HEK293 (cell line): ENCODE data around the gene FUT8.

Source experiments
- CTCF ChIA-PET: fragments of 350-600 bp; formaldehyde crosslinking; extraction: SDS; loops from one replicate; lab custom pipeline; 2021; ENCODE audit warnings: antibody characterized with exemption; lab: Yijun Ruan, JAX
- POLR2A ChIA-PET: fragments of 300-600 bp; formaldehyde crosslinking; extraction: SDS; loops from one replicate; lab custom pipeline; 2020; ENCODE audit warnings: antibody characterized with exemption, inconsistent platforms; lab: Yijun Ruan, JAX
- H3K27ac ChIP-seq: fragments of 200-500 bp; sonication (Bioruptor generic); 2 replicates; pipeline ENCODE4 v1.5.1; 2014; ENCODE audit warnings: low read depth, low read length, control low read depth, inconsistent platforms; ENCODE audit errors: extremely low read depth
- H3K36me3 ChIP-seq, 2 experiments: fragments of 200-500 bp in 1 of 2; sonication (Bioruptor generic) in 1 of 2; 1 replicate in 1 of 2; 2 replicates in 1 of 2; pipeline ENCODE4 v1.5.1; 2014 to 2017; ENCODE audit warnings: inconsistent platforms in 2 of 2, low read length in 2 of 2; ENCODE audit not compliant: control insufficient read depth in 2 of 2, insufficient read depth in 1 of 2
- H3K4me1 ChIP-seq: fragments of 200-500 bp; sonication (Bioruptor generic); 2 replicates; pipeline ENCODE4 v1.5.1; 2014; ENCODE audit warnings: mild to moderate bottlenecking, low read length, inconsistent platforms; ENCODE audit not compliant: control insufficient read depth, insufficient read depth
- H3K4me3 ChIP-seq: 2 replicates; pipeline ENCODE4 v1.5.1; 2011; ENCODE audit warnings: low read depth, mild to moderate bottlenecking, control low read depth, low read length, moderate library complexity
- H3K9me3 ChIP-seq: fragments of 200-500 bp; sonication (Bioruptor generic); 2 replicates; pipeline ENCODE4 v1.5.1; 2014; ENCODE audit warnings: low read depth, low read length, inconsistent platforms; ENCODE audit not compliant: control insufficient read depth, insufficient read depth
- KLF1 ChIP-seq: fragments of 450-650 bp; formaldehyde crosslinking; IDR thresholded peaks from 2 replicates; pipeline ENCODE4 v1.5.1; 2016; ENCODE audit warnings: missing biosample characterization, missing genetic modification characterization
- PRDM6 ChIP-seq: fragments of 450-650 bp; formaldehyde crosslinking; IDR thresholded peaks from 2 replicates; pipeline ENCODE4 v1.5.1; 2017; ENCODE audit warnings: missing biosample characterization, missing genetic modification characterization
- YY2 ChIP-seq: fragments of 450-650 bp; formaldehyde crosslinking; IDR thresholded peaks from 2 replicates; pipeline ENCODE4 v1.5.1; 2016; ENCODE audit warnings: missing biosample characterization, missing genetic modification characterization
- ZNF132 ChIP-seq: fragments of 450-650 bp; formaldehyde crosslinking; IDR thresholded peaks from 2 replicates; pipeline ENCODE4 v1.5.1; 2017; ENCODE audit warnings: missing biosample characterization, missing genetic modification characterization, borderline replicate concordance
- ZNF138 ChIP-seq: fragments of 450-650 bp; formaldehyde crosslinking; IDR thresholded peaks from 2 replicates; pipeline ENCODE4 v1.5.1; 2016; ENCODE audit warnings: missing biosample characterization, missing genetic modification characterization, borderline replicate concordance
- ZNF335 ChIP-seq: fragments of 450-650 bp; formaldehyde crosslinking; conservative IDR thresholded peaks from 2 replicates; pipeline ENCODE4 v1.5.1; 2016; ENCODE audit warnings: missing biosample characterization, missing genetic modification characterization
- ZNF473 ChIP-seq: fragments of 450-650 bp; formaldehyde crosslinking; IDR thresholded peaks from 2 replicates; pipeline ENCODE4 v1.5.1; 2017; ENCODE audit warnings: missing biosample characterization, missing genetic modification characterization
- ZNF549 ChIP-seq: fragments of 450-650 bp; IDR thresholded peaks from 2 replicates; pipeline ENCODE4 v1.5.1; 2018; ENCODE audit warnings: missing biosample characterization, missing genetic modification characterization, mild to moderate bottlenecking, inconsistent platforms, moderate library complexity
- ZNF580 ChIP-seq: fragments of 450-650 bp; formaldehyde crosslinking; IDR thresholded peaks from 2 replicates; pipeline ENCODE4 v1.5.1; 2016; ENCODE audit warnings: missing biosample characterization, missing genetic modification characterization
- ZNF596 ChIP-seq: fragments of 450-650 bp; IDR thresholded peaks from 2 replicates; pipeline ENCODE4 v1.5.0; 2018; ENCODE audit warnings: missing biosample characterization, mild to moderate bottlenecking, missing genetic modification characterization, moderate library complexity
- ZNF626 ChIP-seq: fragments of 450-650 bp; sonication (Bioruptor Pico); formaldehyde crosslinking; IDR thresholded peaks from 2 replicates; pipeline ENCODE4 v1.5.1; 2018; ENCODE audit warnings: missing biosample characterization, missing genetic modification characterization, inconsistent platforms
- ZNF639 ChIP-seq: fragments of 450-650 bp; formaldehyde crosslinking; IDR thresholded peaks from 2 replicates; pipeline ENCODE4 v1.5.1; 2016; ENCODE audit warnings: missing biosample characterization, missing genetic modification characterization
- ZNF654 ChIP-seq: fragments of 450-650 bp; formaldehyde crosslinking; IDR thresholded peaks from 2 replicates; pipeline ENCODE4 v1.5.1; 2016; ENCODE audit warnings: low read depth, missing biosample characterization, missing genetic modification characterization
- ZNF707 ChIP-seq: fragments of 450-650 bp; formaldehyde crosslinking; IDR thresholded peaks from 2 replicates; pipeline ENCODE4 v1.5.1; 2016; ENCODE audit warnings: missing biosample characterization, missing genetic modification characterization
- ZNF777 ChIP-seq: fragments of 450-650 bp; formaldehyde crosslinking; IDR thresholded peaks from 2 replicates; pipeline ENCODE4 v1.5.1; 2017; ENCODE audit warnings: missing biosample characterization, missing genetic modification characterization, borderline replicate concordance
- ZNF791 ChIP-seq: fragments of 450-650 bp; formaldehyde crosslinking; IDR thresholded peaks from 2 replicates; pipeline ENCODE4 v1.5.1; 2016; ENCODE audit warnings: missing biosample characterization, missing genetic modification characterization
- ZNF843 ChIP-seq: fragments of 450-650 bp; formaldehyde crosslinking; IDR thresholded peaks from 2 replicates; pipeline ENCODE4 v1.5.1; 2016; ENCODE audit warnings: missing biosample characterization, missing genetic modification characterization
- ZXDB ChIP-seq: fragments of 450-650 bp; formaldehyde crosslinking; IDR thresholded peaks from 2 replicates; pipeline ENCODE4 v1.5.1; 2016; ENCODE audit warnings: missing biosample characterization, missing genetic modification characterization
- TF ChIP-seq, protein P1 (sequence below): fragments of 450-650 bp; formaldehyde crosslinking; IDR thresholded peaks from 2 replicates; pipeline ENCODE4 v1.5.1; 2016; ENCODE audit warnings: missing biosample characterization, missing genetic modification characterization
- TF ChIP-seq, protein P2 (sequence below): fragments of 450-650 bp; formaldehyde crosslinking; IDR thresholded peaks from 2 replicates; pipeline ENCODE4 v1.5.1; 2016; ENCODE audit warnings: missing biosample characterization, missing genetic modification characterization, borderline replicate concordance

FUT8 gene

DNA sequence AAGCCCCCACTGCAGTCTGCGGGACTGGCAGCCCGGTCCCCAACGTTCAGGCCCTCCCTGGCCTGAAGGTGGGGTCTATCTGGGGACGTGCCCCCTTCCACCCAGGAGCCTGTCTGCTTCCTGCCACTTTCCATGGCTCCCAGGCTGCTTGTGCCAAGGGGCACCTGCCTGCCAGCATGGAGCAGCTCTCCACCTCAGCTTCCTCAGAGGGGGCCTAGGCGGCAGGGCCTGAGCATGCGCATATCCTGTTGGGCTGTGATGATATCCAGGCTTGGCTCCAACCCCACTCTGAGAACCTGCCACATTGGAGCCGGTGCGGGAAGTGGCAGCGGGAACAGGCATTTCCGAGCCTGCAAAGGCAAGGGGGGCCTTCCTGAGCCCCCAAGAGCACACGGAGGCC is 57.4 kb downstream of the FUT8 start (continued):
- TF ChIP-seq, protein P1, sequence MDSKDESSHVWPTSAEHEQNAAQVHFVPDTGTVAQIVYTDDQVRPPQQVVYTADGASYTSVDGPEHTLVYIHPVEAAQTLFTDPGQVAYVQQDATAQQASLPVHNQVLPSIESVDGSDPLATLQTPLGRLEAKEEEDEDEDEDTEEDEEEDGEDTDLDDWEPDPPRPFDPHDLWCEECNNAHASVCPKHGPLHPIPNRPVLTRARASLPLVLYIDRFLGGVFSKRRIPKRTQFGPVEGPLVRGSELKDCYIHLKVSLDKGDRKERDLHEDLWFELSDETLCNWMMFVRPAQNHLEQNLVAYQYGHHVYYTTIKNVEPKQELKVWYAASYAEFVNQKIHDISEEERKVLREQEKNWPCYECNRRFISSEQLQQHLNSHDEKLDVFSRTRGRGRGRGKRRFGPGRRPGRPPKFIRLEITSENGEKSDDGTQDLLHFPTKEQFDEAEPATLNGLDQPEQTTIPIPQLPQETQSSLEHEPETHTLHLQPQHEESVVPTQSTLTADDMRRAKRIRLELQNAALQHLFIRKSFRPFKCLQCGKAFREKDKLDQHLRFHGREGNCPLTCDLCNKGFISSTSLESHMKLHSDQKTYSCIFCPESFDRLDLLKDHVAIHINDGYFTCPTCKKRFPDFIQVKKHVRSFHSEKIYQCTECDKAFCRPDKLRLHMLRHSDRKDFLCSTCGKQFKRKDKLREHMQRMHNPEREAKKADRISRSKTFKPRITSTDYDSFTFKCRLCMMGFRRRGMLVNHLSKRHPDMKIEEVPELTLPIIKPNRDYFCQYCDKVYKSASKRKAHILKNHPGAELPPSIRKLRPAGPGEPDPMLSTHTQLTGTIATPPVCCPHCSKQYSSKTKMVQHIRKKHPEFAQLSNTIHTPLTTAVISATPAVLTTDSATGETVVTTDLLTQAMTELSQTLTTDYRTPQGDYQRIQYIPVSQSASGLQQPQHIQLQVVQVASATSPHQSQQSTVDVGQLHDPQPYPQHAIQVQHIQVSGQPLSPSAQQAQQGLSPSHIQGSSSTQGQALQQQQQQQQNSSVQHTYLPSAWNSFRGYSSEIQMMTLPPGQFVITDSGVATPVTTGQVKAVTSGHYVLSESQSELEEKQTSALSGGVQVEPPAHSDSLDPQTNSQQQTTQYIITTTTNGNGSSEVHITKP: no peak
- TF ChIP-seq YY2 (tag by site-specific recombination): no peak

DNA sequence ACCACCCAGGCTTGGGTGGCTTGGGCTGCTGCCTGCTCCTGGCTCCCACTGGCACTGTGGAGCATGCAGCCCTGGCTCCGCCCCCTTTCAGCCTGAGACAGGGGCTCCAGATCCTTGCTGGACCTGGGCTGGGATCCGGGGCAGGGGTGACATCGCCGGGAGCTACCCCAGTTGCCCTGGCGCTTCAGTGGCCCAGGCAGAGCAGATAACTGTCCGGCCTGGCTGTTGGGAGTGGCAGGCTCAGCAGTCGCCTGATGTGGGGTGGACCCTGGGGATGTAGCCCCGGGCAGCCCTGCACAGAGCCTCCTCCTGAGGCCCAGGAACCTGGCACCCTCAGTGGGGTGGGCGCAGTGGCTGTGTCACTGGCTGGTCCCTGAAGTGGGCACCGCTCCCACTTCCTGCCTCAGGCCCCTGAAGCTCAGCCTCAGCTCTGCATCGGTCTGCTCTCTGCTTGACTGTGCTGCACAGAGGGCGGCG is 57.9 kb downstream of the FUT8 start:
- Histone ChIP-seq H3K4me1 (peaks cover 10% of the 10 kb centered on the region; the same call in 1 of the 2 replicates), H3K9me3 (no peaks in the 10 kb centered on the region), H3K36me3 (no peaks in the 10 kb centered on the region), H3K27ac (no peak overlapping the region), H3K4me3 (no peak overlapping the region)
- no peak for TF ChIP-seq ZNF138 (tag by site-specific recombination)
- no peak for TF ChIP-seq ZNF596
- no peak for TF ChIP-seq ZNF791
- no peak for TF ChIP-seq PRDM6 (tag by site-specific recombination)
- no peak for TF ChIP-seq ZNF473 (tag by site-specific recombination)
- no peak for TF ChIP-seq ZXDB (tag by site-specific recombination)
- TF ChIP-seq ZNF132 (tag by site-specific recombination): no peak
- no peak for TF ChIP-seq ZNF549 (tag by site-specific recombination)
- no peak for TF ChIP-seq ZNF626 (tag by site-specific recombination)
- no peak for TF ChIP-seq KLF1
- TF ChIP-seq ZNF654: no peak
- TF ChIP-seq ZNF707 (tag by site-specific recombination): no peak
- TF ChIP-seq ZNF843 (tag by site-specific recombination): no peak
- TF ChIP-seq ZNF777: no peak
- TF ChIP-seq ZNF580 (tag by site-specific recombination): no peak
- TF ChIP-seq ZNF335 (tag by site-specific recombination): no peak
- TF ChIP-seq, protein P2, sequence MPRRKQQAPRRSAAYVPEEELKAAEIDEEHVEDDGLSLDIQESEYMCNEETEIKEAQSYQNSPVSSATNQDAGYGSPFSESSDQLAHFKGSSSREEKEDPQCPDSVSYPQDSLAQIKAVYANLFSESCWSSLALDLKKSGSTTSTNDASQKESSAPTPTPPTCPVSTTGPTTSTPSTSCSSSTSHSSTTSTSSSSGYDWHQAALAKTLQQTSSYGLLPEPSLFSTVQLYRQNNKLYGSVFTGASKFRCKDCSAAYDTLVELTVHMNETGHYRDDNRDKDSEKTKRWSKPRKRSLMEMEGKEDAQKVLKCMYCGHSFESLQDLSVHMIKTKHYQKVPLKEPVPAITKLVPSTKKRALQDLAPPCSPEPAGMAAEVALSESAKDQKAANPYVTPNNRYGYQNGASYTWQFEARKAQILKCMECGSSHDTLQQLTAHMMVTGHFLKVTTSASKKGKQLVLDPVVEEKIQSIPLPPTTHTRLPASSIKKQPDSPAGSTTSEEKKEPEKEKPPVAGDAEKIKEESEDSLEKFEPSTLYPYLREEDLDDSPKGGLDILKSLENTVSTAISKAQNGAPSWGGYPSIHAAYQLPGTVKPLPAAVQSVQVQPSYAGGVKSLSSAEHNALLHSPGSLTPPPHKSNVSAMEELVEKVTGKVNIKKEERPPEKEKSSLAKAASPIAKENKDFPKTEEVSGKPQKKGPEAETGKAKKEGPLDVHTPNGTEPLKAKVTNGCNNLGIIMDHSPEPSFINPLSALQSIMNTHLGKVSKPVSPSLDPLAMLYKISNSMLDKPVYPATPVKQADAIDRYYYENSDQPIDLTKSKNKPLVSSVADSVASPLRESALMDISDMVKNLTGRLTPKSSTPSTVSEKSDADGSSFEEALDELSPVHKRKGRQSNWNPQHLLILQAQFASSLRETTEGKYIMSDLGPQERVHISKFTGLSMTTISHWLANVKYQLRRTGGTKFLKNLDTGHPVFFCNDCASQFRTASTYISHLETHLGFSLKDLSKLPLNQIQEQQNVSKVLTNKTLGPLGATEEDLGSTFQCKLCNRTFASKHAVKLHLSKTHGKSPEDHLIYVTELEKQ (tag by site-specific recombination): no peak
- TF ChIP-seq ZNF639: no peak
- ChIA-PET POLR2A (no interaction called here), CTCF (interaction anchor here (0.6 kb wide), 1 partner anchor 877 kb away, joined by 3 read pairs; no protein-coding TSS in a partner anchor)
